ENCODE data around the gene SLC27A1. TPM values are rescaled to one million over a fixed set of nuclear protein-coding genes. Genes with fewer than 3 reads are reported as not detected.

Gene SLC27A1
- total RNA-seq, 1 donor: 5.8 TPM

GRCh38 chr19:17450264-17451075, 19.9 kb upstream of the SLC27A1 start:
- no peak overlapping the region for H3K4me3 ChIP-seq (ENCODE audit: low read length)
- H3K27me3 ChIP-seq (ENCODE audit: insufficient read depth, low read length): peaks cover 21% of the 10 kb centered on the region
- H3K9me3 ChIP-seq (ENCODE audit: low read depth, low read length): no peaks in the 10 kb centered on the region
- peaks cover 14% of the 10 kb centered on the region for H3K4me1 ChIP-seq (ENCODE audit: insufficient read depth, low read length)

GRCh38 chr19:17451820-17452219, 18.5 kb upstream of the SLC27A1 start:
- no peak overlapping the region for H3K4me3 ChIP-seq (ENCODE audit: low read length)
- H3K27me3 ChIP-seq (ENCODE audit: insufficient read depth, low read length): peaks cover 31% of the 10 kb centered on the region
- no peaks in the 10 kb centered on the region for H3K9me3 ChIP-seq (ENCODE audit: low read depth, low read length)

GRCh38 chr19:17454576-17455071, 15.7 kb upstream of the SLC27A1 start:
- Histone ChIP-seq H3K9me3 (ENCODE audit: low read depth, low read length) (no peaks in the 10 kb centered on the region), H3K27me3 (ENCODE audit: insufficient read depth, low read length) (peaks cover 30% of the 10 kb centered on the region), H3K4me3 (ENCODE audit: low read length) (no peak overlapping the region), H3K4me1 (ENCODE audit: insufficient read depth, low read length) (peaks cover 10% of the 10 kb centered on the region)

More at GRCh38 chr19:17451820-17452219, 18.5 kb upstream of the SLC27A1 start:
- H3K4me1 ChIP-seq (ENCODE audit: insufficient read depth, low read length): peaks cover 14% of the 10 kb centered on the region

GRCh38 chr19:17455308-17456123, 14.8 kb upstream of the SLC27A1 start:
- Histone ChIP-seq H3K4me1 (ENCODE audit: insufficient read depth, low read length) (peaks cover 6% of the 10 kb centered on the region), H3K9me3 (ENCODE audit: low read depth, low read length) (no peaks in the 10 kb centered on the region), H3K4me3 (ENCODE audit: low read length) (no peak overlapping the region), H3K27me3 (ENCODE audit: insufficient read depth, low read length) (peaks cover 27% of the 10 kb centered on the region)

GRCh38 chr19:17456127-17456526, 14.2 kb upstream of the SLC27A1 start:
- Histone ChIP-seq H3K4me3 (ENCODE audit: low read length) (no peak overlapping the region), H3K27me3 (ENCODE audit: insufficient read depth, low read length) (peaks cover 27% of the 10 kb centered on the region), H3K9me3 (ENCODE audit: low read depth, low read length) (no peaks in the 10 kb centered on the region), H3K4me1 (ENCODE audit: insufficient read depth, low read length) (no peaks in the 10 kb centered on the region)

- no peaks in the 10 kb centered on the region for H3K4me1 ChIP-seq (ENCODE audit: insufficient read depth, low read length)
- peaks cover 27% of the 10 kb centered on the region for H3K27me3 ChIP-seq (ENCODE audit: insufficient read depth, low read length)
- H3K4me3 ChIP-seq (ENCODE audit: low read length): no peak overlapping the region
- H3K9me3 ChIP-seq (ENCODE audit: low read depth, low read length): no peaks in the 10 kb centered on the region
These were observed 12.7 kb upstream of the SLC27A1 start for GRCh38 chr19:17457616-17458015.

- Histone ChIP-seq H3K4me1 (ENCODE audit: insufficient read depth, low read length) (no peaks in the 10 kb centered on the region), H3K9me3 (ENCODE audit: low read depth, low read length) (no peaks in the 10 kb centered on the region), H3K27me3 (ENCODE audit: insufficient read depth, low read length) (peaks cover 23% of the 10 kb centered on the region)
These were observed 11.4 kb upstream of the SLC27A1 start for GRCh38 chr19:17458970-17459369.

GRCh38 chr19:17460372-17461230, 9.7 kb upstream of the SLC27A1 start, which contains the start of gene NXNL1:
TSS of gene NXNL1 (minus strand) at chr19:17460926. CDS start at chr19:17460869, 57 bp downstream.
- Histone ChIP-seq H3K27me3 (ENCODE audit: insufficient read depth, low read length) (peaks cover 17% of the 10 kb centered on the region), H3K4me1 (ENCODE audit: insufficient read depth, low read length) (no peaks in the 10 kb centered on the region), H3K4me3 (ENCODE audit: low read length) (no peak within 1 kb of the TSS), H3K9me3 (ENCODE audit: low read depth, low read length) (no peaks in the 10 kb centered on the region)

More at GRCh38 chr19:17458970-17459369, 11.4 kb upstream of the SLC27A1 start:
- H3K4me3 ChIP-seq (ENCODE audit: low read length): no peak overlapping the region

GRCh38 chr19:17466487-17466850, 3.9 kb upstream of the SLC27A1 start:
- Histone ChIP-seq H3K27me3 (ENCODE audit: insufficient read depth, low read length) (no peaks in the 10 kb centered on the region), H3K4me3 (ENCODE audit: low read length) (no peak overlapping the region), H3K4me1 (ENCODE audit: insufficient read depth, low read length) (peaks cover 28% of the 10 kb centered on the region), H3K9me3 (ENCODE audit: low read depth, low read length) (no peaks in the 10 kb centered on the region)

GRCh38 chr19:17467471-17468301, 2.6 kb upstream of the SLC27A1 start:
- Histone ChIP-seq H3K27me3 (ENCODE audit: insufficient read depth, low read length) (no peaks in the 10 kb centered on the region), H3K9me3 (ENCODE audit: low read depth, low read length) (no peaks in the 10 kb centered on the region), H3K4me1 (ENCODE audit: insufficient read depth, low read length) (peaks cover 40% of the 10 kb centered on the region), H3K4me3 (ENCODE audit: low read length) (no peak overlapping the region)

- no peaks in the 10 kb centered on the region for H3K9me3 ChIP-seq (ENCODE audit: low read depth, low read length)
- no peak overlapping the region for H3K4me3 ChIP-seq (ENCODE audit: low read length)
- peaks cover 48% of the 10 kb centered on the region for H3K4me1 ChIP-seq (ENCODE audit: insufficient read depth, low read length)
- H3K27me3 ChIP-seq (ENCODE audit: insufficient read depth, low read length): no peaks in the 10 kb centered on the region
These were observed 1.8 kb upstream of the SLC27A1 start for GRCh38 chr19:17468302-17469091.

- Histone ChIP-seq H3K4me1 (ENCODE audit: insufficient read depth, low read length) (peaks cover 52% of the 10 kb centered on the region), H3K27me3 (ENCODE audit: insufficient read depth, low read length) (no peaks in the 10 kb centered on the region), H3K9me3 (ENCODE audit: low read depth, low read length) (no peaks in the 10 kb centered on the region), H3K4me3 (ENCODE audit: low read length) (peak overlapping the region; percentile 46)
These were observed 1.2 kb upstream of the SLC27A1 start for GRCh38 chr19:17469092-17469480.

GRCh38 chr19:17469481-17470067, 750 bp upstream of the SLC27A1 start:
- Histone ChIP-seq H3K4me1 (ENCODE audit: insufficient read depth, low read length) (peaks cover 52% of the 10 kb centered on the region), H3K4me3 (ENCODE audit: low read length) (peak overlapping the region; percentile 46), H3K9me3 (ENCODE audit: low read depth, low read length) (no peaks in the 10 kb centered on the region), H3K27me3 (ENCODE audit: insufficient read depth, low read length) (no peaks in the 10 kb centered on the region)
